ENCODE measurements around the gene RNU6-9. TPM values are rescaled to one million over a fixed set of nuclear protein-coding genes. Genes with fewer than 3 reads are reported as not detected.

RNU6-9 gene
- total RNA-seq, 3 donors from 2014 or later (not counting 1 experiment from before 2014, with no cell fraction given), result not detected

DNA sequence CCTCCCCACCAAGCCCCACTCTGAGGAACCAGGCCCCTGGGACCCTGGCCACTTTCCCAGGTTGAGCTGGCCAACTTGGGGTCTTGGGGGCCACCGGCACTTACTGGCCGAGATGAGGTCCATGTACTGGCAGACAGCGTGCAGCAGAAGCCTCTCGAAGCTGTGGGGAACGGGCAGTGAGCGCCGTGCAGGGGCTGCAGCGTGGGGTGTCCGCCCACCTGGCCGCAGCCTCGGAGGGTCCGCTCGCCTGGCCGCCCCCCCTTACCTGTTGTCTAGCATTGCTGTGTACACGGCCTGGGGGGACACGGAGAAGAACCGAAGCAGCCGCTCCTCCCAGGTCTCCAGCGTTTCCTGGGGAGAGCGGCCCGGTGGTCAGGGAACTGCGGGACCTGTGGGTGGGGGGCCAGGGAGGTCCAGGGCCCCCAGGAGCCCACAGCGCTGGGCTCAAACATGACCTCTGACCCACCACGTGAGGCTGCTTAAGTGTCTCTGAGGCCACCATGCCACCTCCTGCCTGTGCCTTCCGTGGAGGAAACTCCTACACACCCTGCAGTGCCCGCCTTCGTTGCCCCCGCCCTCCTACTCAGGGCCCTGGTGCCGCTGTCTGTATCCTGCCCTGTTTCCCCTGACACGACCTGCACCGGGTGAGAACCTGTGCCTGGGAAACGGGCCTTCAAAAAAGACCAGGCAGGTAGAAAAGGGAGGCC, 6.2 kb downstream of the RNU6-9 start:
- no peak overlapping the region for H3K27ac ChIP-seq (ENCODE audit: low read length)
- H3K9me3 ChIP-seq (ENCODE audit: control insufficient read depth, insufficient read depth, low read length), result no peaks in the 10 kb centered on the region
- no peaks in the 10 kb centered on the region for H3K36me3 Mint-ChIP-seq
- ATAC-seq, result no peak
- peaks cover 0 to 9% of the 10 kb centered on the region in 2 donors for H3K4me1 Mint-ChIP-seq
- TF ChIP-seq CTCF (IDR thresholded peaks at IDR 0.05), result no peak
- no peaks in the 10 kb centered on the region for H3K27me3 Mint-ChIP-seq (ENCODE audit: low read depth in 2 of 2)
- no peak overlapping the region for H3K27ac Mint-ChIP-seq
- peaks cover 29% of the 10 kb centered on the region for H3K36me3 ChIP-seq (ENCODE audit: control insufficient read depth, insufficient read depth, low read length)
- peaks cover 11% of the 10 kb centered on the region for H3K4me1 ChIP-seq (ENCODE audit: control insufficient read depth, insufficient read depth, low read length)
- no peaks in the 10 kb centered on the region for H3K9me3 Mint-ChIP-seq
- 94% methylated on average over 32 of the region's 32 CpGs for WGBS (ENCODE audit: insufficient coverage)
- DNase-seq, result no peak
- intact Hi-C loops (cut with micrococcal nuclease), result no loop called here
- no peaks in the 10 kb centered on the region for H3K27me3 ChIP-seq (ENCODE audit: control insufficient read depth, insufficient read depth, low read length)
- H3K4me3 ChIP-seq (ENCODE audit: low read length), result no peak overlapping the region
- H3K4me3 Mint-ChIP-seq, result no peak overlapping the region

DNA sequence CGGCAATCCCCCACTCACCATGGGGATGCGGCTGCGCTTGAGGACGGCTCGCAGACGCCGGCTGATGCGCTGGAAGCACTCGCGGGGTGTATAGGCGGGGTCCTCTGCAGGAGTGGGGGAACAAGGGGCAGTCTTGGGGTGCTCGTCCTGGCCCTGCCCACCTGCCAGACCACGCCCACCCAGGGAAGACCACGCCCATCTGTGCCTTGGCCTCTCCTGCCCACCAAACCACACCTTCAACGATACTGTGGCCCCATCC, 6.7 kb downstream of the RNU6-9 start:
- Mint-ChIP-seq H3K4me1 (peaks cover 0 to 9% of the 10 kb centered on the region in 2 donors), H3K9me3 (no peaks in the 10 kb centered on the region), H3K4me3 (no peak overlapping the region), H3K27me3 (ENCODE audit: low read depth in 2 of 2) (no peaks in the 10 kb centered on the region), H3K36me3 (no peaks in the 10 kb centered on the region), H3K27ac (no peak overlapping the region)
- ATAC-seq, result peak in 1 of 3 donors; percentile 17
- Histone ChIP-seq H3K36me3 (ENCODE audit: control insufficient read depth, insufficient read depth, low read length) (peaks cover 29% of the 10 kb centered on the region), H3K4me3 (ENCODE audit: low read length) (no peak overlapping the region), H3K9me3 (ENCODE audit: control insufficient read depth, insufficient read depth, low read length) (no peaks in the 10 kb centered on the region), H3K27ac (ENCODE audit: low read length) (no peak overlapping the region), H3K27me3 (ENCODE audit: control insufficient read depth, insufficient read depth, low read length) (no peaks in the 10 kb centered on the region), H3K4me1 (ENCODE audit: control insufficient read depth, insufficient read depth, low read length) (peaks cover 11% of the 10 kb centered on the region)
- WGBS (ENCODE audit: insufficient coverage), result 94% methylated on average over 15 of the region's 15 CpGs
- DNase-seq, result no peak
- intact Hi-C loops (cut with micrococcal nuclease), result no loop called here
- TF ChIP-seq CTCF (IDR thresholded peaks at IDR 0.05), result no peak

DNA sequence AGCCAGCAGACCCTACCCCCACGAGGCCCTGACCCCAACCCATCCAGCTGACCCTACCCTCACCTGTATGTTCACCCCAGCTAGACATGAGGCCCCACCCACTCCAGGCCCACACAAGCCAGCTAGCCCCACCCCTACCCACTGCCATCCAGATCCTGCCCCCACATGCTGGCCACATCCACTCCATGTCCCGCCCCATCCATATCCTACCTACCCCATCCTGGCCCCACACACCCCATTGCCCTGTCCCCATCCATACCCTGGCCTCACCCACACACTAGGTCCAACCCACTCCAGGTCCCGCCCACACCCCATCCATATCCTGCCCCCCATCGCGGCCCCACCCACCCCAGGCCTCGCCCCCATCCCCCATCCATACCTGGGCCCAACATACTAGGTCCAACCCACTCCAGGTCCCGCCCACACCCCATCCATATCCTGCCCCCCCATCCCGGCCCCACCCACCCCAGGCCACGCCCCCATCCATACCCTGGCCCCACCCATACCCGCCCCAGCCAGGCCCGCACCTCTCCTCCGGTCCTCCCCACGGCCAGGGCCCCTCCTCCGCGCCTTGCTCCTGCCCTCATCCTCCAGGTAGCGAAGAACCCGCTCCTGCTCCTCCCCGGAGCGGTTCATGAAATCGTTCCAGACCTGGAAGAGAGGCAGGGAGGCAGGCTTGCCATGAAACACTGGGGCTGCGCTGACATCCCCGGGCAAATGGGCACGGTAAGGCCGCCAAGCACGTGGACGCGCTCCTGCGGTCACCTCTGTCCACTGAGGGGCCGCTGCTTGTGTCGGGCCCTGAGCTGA, 7.2 kb downstream of the RNU6-9 start:
- ATAC-seq (peak; percentile 37 to 59 (median 56)), DNase-seq (peak in 1 of 2 donors; percentile 63)
- Mint-ChIP-seq H3K27me3 (ENCODE audit: low read depth in 2 of 2) (no peaks in the 10 kb centered on the region), H3K36me3 (no peaks in the 10 kb centered on the region), H3K9me3 (no peaks in the 10 kb centered on the region), H3K4me3 (no peak overlapping the region), H3K27ac (no peak overlapping the region), H3K4me1 (peaks cover 0 to 9% of the 10 kb centered on the region in 2 donors)
- no peaks in the 10 kb centered on the region for H3K9me3 ChIP-seq (ENCODE audit: control insufficient read depth, insufficient read depth, low read length)
- H3K4me3 ChIP-seq (ENCODE audit: low read length), result no peak overlapping the region
- H3K27ac ChIP-seq (ENCODE audit: low read length), result no peak overlapping the region
- H3K36me3 ChIP-seq (ENCODE audit: control insufficient read depth, insufficient read depth, low read length), result peaks cover 29% of the 10 kb centered on the region
- 94% methylated on average over 25 of the region's 30 CpGs for WGBS (ENCODE audit: insufficient coverage)
- H3K4me1 ChIP-seq (ENCODE audit: control insufficient read depth, insufficient read depth, low read length), result peaks cover 11% of the 10 kb centered on the region
- H3K27me3 ChIP-seq (ENCODE audit: control insufficient read depth, insufficient read depth, low read length), result no peaks in the 10 kb centered on the region
- intact Hi-C loops (cut with micrococcal nuclease), result no loop called here
- no peak for TF ChIP-seq CTCF (IDR thresholded peaks at IDR 0.05)

All from natural killer cell (primary cell).